Nephron (organoid): ENCODE measurements around the gene MYBL2.
A peak's percentile ranks its signal among the peaks of the same experiment; 100 is the strongest.

ENCODE experiments used
- H3K27ac Mint-ChIP-seq, 3 experiments: 2 replicates each; pipeline ENCODE4 v1.8.0; 2020; ENCODE audit warnings: mixed read lengths in 3 of 3, mild to moderate bottlenecking in 2 of 3, moderate library complexity in 1 of 3
- H3K27me3 Mint-ChIP-seq: 2 replicates; pipeline ENCODE4 v1.8.0; 2021; ENCODE audit warnings: low read depth, mild to moderate bottlenecking, moderate library complexity, mixed read lengths
- H3K36me3 Mint-ChIP-seq: 2 replicates; pipeline ENCODE4 v1.8.0; 2020; ENCODE audit warnings: low read depth, mixed read lengths
- H3K4me1 Mint-ChIP-seq: 2 replicates; pipeline ENCODE4 v1.8.0; 2020; ENCODE audit warnings: mixed read lengths
- H3K4me3 Mint-ChIP-seq, 3 experiments: 2 replicates each; pipeline ENCODE4 v1.8.0; 2020; ENCODE audit warnings: mild to moderate bottlenecking in 3 of 3, mixed read lengths in 3 of 3, moderate library complexity in 2 of 3
- H3K9me3 Mint-ChIP-seq: 2 replicates; pipeline ENCODE4 v1.8.0; 2020; ENCODE audit warnings: mixed read lengths
- TF ChIP-seq, protein P1 (sequence below), 3 experiments: fragments of 200-600 bp; sonication (generic); IDR thresholded peaks; one replicate each; pipeline ENCODE4 v1.5.0; 2021; ENCODE audit warnings: antibody characterized with exemption in 3 of 3; ENCODE audit not compliant: unreplicated experiment in 3 of 3

MYBL2 gene

GRCh38 chr20:43736588-43737158 lies 69.8 kb downstream of the MYBL2 start:
- Mint-ChIP-seq H3K9me3 (no peaks in the 10 kb centered on the region), H3K4me1 (peaks cover 4% of the 10 kb centered on the region), H3K4me3 (no peak overlapping the region), H3K27me3 (peaks cover 8% of the 10 kb centered on the region), H3K36me3 (no peaks in the 10 kb centered on the region), H3K27ac (no peak overlapping the region)
- TF ChIP-seq, protein P1, sequence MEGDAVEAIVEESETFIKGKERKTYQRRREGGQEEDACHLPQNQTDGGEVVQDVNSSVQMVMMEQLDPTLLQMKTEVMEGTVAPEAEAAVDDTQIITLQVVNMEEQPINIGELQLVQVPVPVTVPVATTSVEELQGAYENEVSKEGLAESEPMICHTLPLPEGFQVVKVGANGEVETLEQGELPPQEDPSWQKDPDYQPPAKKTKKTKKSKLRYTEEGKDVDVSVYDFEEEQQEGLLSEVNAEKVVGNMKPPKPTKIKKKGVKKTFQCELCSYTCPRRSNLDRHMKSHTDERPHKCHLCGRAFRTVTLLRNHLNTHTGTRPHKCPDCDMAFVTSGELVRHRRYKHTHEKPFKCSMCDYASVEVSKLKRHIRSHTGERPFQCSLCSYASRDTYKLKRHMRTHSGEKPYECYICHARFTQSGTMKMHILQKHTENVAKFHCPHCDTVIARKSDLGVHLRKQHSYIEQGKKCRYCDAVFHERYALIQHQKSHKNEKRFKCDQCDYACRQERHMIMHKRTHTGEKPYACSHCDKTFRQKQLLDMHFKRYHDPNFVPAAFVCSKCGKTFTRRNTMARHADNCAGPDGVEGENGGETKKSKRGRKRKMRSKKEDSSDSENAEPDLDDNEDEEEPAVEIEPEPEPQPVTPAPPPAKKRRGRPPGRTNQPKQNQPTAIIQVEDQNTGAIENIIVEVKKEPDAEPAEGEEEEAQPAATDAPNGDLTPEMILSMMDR (IDR thresholded peaks at IDR 0.05; ENCODE audit: unreplicated experiment in 3 of 3), result no peak

DNA sequence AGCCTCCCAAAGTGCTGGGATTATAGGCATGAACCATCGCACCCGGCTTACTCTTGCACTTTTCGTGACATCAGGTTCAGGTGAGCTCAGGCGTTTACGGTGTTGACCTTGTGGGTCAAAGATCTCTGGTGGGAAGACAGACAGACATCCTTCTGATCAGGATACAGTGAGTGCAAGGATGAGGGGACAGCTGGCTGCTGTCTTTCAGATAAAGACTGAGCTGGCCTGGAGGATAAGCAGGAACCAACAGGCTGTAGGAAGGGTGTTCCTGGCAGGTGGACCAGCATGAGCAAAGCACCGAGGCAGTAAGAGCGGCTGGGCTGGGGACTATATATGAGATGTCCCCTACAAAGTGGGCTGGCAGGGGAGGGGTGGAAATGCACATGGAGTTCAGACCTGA lies 71.0 kb downstream of the MYBL2 start:
- Mint-ChIP-seq H3K4me1 (peaks cover 4% of the 10 kb centered on the region), H3K27me3 (peaks cover 8% of the 10 kb centered on the region), H3K36me3 (no peaks in the 10 kb centered on the region), H3K27ac (no peak overlapping the region), H3K9me3 (no peaks in the 10 kb centered on the region), H3K4me3 (no peak overlapping the region)
- TF ChIP-seq, protein P1 (IDR thresholded peaks at IDR 0.05; ENCODE audit: unreplicated experiment in 3 of 3), result no peak

DNA sequence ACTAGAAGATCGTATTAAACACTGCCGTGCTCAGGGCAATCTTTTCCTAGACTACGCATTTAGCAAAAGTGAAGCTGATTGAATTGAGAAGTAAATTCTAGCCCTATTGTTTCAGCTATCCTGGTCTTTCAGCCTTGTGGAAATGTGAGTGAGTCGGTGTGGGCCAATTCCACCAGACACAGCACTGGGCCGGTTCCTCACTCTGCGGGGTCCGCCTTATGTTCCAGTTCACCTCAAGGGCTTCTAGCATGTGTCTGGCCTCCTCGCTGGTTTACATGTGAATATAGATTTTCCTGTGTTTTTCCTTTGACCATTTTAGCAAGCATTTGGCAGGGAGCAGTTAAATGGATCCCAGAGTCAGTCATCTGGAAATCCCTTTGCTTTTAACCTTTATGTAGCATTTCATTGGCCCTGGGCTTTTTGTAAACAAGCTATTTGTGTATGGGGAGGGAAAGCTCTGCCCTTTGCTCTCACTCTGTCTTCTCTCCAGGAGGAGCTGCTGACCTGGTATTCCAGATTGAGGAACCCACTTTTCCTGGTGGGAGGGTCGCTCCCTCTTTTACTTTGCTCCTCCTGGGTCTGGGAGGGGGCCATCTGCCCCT lies 72.3 kb downstream of the MYBL2 start:
- TF ChIP-seq, protein P1 (IDR thresholded peaks at IDR 0.05; ENCODE audit: unreplicated experiment in 3 of 3), result no peak
- Mint-ChIP-seq H3K27ac (peak overlapping the region in 2 of 3 experiments; percentile 35 to 58), H3K4me1 (peaks cover 4% of the 10 kb centered on the region), H3K4me3 (no peak overlapping the region), H3K36me3 (no peaks in the 10 kb centered on the region), H3K9me3 (no peaks in the 10 kb centered on the region), H3K27me3 (peaks cover 7% of the 10 kb centered on the region)

DNA sequence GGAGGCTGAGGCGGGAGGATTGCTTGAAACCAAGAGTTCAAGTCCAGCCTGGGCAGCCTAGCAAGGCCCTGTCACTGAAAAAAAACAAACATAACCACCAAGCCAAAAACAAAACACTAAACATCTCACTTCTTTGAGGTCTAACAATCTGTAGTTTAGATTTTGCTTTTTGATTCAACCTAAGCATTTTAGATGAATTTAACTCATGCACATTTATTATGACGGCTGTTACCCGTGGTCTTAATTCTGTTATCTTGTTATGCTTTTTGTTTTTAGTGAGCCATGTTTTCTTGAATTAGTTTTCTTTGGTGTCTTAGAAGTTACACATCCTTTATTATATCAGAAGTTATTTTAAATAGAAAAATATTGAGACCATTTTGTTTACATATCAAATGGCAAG lies 73.7 kb downstream of the MYBL2 start:
- H3K27me3 Mint-ChIP-seq, result peaks cover 11% of the 10 kb centered on the region
- H3K27ac Mint-ChIP-seq, result no peak overlapping the region
- no peak overlapping the region for H3K4me3 Mint-ChIP-seq
- peaks cover 11% of the 10 kb centered on the region for H3K4me1 Mint-ChIP-seq
- TF ChIP-seq, protein P1 (IDR thresholded peaks at IDR 0.05; ENCODE audit: unreplicated experiment in 3 of 3), result no peak
- no peaks in the 10 kb centered on the region for H3K36me3 Mint-ChIP-seq
- no peaks in the 10 kb centered on the region for H3K9me3 Mint-ChIP-seq

GRCh38 chr20:43744151-43744611 lies 77.3 kb downstream of the MYBL2 start:
- H3K9me3 Mint-ChIP-seq, result no peaks in the 10 kb centered on the region
- H3K27me3 Mint-ChIP-seq, result peaks cover 14% of the 10 kb centered on the region
- no peak overlapping the region for H3K27ac Mint-ChIP-seq
- peaks cover 9% of the 10 kb centered on the region for H3K4me1 Mint-ChIP-seq
- TF ChIP-seq, protein P1 (IDR thresholded peaks at IDR 0.05; ENCODE audit: unreplicated experiment in 3 of 3), result no peak
- no peaks in the 10 kb centered on the region for H3K36me3 Mint-ChIP-seq
- H3K4me3 Mint-ChIP-seq, result no peak overlapping the region
